ENCODE measurements around the gene FMN1.

FMN1 gene

GRCh38 chr15:32716216-32716914, 478.1 kb downstream of the FMN1 start:
- DNase-seq = no peak

All from NCI-H1105 treated with DMSO at 0.1 percent for 48 hours (cell line).